Measurements from ENCODE around the gene PPIL6.

The PPIL6 gene

DNA sequence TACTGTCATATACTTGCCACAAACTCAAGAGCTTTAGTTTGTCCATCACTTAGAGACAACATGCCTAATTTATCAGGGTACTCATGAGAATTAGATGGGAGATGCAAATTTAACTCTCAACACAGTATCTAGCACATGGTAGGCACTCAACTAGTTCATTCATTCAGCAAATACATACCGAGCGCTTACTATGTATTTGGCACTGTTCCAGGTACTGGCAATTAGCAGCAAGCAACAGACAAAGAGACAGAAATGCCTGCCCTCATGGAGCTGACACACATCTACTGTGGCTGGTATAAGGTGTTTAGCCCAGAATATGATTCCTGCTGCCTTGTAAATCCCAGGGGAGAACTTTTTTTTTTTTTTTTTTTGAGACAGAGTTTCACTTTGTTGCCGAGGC is 10.4 kb upstream of the PPIL6 start:
- in situ Hi-C loops (cut with HindIII; ENCODE audit: low sequenced_read_pairs), result loop anchor here (5.0 kb wide), 1 partner anchor 42 kb away; no protein-coding TSS in a partner anchor

DNA sequence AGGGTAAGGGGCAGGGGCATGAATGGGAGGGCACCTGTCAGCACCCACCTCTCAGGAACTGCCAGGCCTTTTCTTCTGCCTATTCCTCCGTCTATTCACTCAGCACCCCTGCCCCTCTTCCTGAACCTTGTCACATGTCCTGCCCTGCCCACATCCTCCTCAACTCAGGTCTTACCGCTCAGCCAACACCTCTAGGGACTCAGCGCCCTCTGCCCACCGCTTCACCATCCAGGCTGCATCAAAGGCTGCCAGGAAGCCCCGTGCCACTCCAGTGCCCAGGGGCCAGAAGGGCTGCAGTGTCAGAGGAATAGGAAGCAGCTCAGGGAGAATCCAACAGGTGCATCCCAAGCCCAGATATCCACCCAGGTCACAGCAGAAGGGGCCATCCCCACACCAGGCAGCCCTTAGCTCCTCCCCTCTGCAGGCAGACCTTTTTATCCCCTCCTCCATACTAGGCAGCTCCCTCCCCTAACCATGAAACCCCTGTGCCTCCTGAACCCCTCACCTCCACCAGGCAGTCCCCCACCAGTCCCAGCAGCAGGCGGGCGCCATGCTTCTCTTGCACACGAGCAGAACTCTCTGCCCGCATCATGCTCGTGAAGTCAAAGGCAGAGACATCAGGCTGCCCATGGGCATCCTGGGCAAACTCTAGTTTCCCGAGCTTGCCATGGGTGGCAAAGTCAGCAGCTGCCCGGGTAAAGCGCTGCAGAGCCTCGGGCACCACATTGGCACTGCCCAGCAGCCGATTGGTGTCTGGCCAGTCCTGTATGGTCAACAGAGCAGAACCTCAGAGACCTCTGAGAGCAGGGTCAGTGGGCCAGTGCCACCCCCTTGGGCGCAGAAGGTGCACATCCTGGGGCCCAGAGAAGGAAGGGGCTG is 9.6 kb upstream of the PPIL6 start:
- in situ Hi-C loops (cut with HindIII; ENCODE audit: low sequenced_read_pairs), result loop anchor here (5.0 kb wide), 1 partner anchor 42 kb away; no protein-coding TSS in a partner anchor

DNA sequence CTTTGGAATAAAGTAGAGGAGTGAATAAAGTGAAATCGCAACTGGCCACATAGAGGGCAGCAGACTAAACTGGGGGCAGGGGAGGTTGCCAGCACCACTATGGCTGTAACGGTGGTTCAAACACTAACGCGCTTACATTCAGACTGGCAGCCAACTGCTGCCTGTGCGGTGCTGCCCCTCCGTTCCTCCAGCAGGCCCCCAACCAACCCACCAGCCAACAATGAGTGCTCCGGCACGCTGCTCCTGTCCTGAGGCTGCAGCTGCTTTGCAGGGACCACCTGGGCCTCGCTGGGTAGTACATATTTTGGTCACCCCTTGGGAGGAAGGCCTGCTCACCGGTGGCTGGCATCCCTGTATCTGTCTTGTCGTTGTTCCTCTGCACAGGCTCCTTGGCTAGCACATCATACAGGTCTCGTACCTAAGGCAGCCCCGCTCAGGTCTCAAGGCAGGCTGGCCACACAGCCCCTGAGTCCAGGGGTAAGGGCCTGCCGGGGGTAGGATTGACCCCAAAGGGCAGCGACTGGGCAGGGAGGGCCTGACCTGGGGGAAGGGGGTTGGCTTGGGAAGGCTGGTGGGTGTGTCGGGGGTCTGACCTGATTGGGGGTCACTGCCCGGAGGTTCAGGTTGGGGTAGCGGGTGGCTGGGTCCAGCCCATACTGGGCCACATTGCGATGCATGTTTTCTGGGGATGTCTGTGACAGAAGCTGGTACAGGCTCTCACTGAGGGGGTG is 8.8 kb upstream of the PPIL6 start:
- in situ Hi-C loops (cut with HindIII; ENCODE audit: low sequenced_read_pairs), result no loop called here

DNA sequence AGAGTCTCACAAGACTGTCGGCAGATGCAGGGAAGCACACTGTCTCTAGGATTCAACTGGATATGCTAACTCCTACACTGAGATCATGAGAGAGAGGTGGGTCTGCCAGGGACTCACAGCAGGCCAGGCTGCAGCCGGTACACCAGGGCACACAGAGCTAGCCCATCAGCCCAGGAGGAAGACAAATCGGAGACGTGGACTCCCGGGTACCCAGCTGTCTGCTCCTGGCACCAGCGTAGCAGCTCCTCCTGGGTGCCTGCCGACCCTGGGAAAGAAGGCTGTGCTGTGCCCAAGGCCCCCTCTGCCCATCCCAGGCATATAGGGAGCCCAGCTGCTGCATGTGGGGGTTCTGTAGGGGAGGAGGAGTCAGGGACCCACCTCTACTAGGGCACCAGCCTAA is 8.2 kb upstream of the PPIL6 start:
- in situ Hi-C loops (cut with HindIII; ENCODE audit: low sequenced_read_pairs), result no loop called here

DNA sequence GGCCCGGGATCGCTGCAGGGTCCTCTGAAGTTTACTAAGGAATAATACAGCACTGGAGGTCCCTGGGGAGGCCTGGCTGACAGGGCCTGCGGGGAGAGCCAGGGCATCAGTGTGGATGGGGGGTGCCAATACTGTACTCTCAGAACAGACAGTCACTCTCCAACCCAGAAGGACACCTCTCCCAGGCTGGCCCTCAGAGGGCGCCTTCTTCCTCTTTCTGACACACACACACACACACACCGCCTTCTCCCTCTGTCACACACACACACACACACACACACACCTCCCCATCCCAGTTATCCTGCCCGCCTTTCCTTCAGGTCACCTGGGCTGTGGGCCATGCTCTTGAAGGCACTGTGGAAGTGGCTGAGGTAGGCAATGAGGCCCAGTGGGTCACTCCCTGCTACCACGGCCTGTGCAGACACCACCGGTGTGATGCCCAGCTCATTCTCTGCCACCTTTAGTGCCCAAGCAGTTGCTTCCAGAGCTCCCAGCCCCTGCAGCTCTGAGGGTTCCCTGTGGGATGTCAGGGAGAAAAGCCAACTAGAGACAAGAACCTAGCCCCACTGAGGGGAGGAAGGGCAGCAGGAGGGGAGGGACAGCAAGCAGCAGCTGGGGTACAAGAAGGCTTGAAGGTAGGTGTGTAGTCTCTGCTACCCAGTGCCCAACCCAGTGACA is 7.6 kb upstream of the PPIL6 start:
- in situ Hi-C loops (cut with HindIII; ENCODE audit: low sequenced_read_pairs), result no loop called here

DNA sequence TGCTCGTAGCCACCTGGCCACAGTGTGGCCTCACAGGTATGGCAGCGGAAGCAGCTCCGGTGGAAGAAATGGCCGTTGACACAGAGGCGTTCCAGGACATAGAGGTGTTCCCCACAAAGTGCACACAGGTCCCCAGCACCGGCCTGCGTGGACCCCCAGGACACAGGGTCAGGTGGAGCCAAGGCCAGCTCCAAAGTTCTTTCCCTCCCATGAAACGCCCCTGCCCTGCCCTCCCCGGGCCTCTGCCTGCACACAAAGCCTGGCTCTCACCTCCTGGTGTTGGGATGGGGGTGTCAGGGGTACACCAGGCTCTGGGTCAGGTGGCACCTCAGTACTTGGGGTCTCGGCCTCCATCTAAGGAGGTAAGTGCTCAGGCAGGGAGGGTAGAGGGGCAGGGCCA is 6.7 kb upstream of the PPIL6 start:
- in situ Hi-C loops (cut with HindIII; ENCODE audit: low sequenced_read_pairs), result no loop called here

DNA sequence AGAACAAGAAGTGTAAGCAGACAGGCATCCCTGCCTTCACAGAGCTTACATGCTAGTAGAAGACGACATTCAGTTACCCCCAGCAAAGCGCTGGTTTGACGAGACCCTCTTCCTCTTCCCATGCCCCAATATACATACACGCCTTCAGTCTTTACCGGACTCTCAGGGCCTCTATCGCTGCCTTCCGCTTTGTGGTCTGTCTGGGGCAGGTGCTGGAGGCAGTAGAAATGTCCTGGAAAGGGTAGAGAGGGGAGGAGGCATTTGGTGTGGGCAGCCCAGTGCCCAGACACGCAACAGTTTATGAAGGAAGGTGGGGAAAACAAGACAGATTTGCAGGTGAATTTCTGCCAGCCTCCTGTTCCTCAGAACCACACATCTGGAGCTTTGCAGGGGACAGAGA is 6.1 kb upstream of the PPIL6 start:
- in situ Hi-C loops (cut with HindIII; ENCODE audit: low sequenced_read_pairs), result no loop called here

DNA sequence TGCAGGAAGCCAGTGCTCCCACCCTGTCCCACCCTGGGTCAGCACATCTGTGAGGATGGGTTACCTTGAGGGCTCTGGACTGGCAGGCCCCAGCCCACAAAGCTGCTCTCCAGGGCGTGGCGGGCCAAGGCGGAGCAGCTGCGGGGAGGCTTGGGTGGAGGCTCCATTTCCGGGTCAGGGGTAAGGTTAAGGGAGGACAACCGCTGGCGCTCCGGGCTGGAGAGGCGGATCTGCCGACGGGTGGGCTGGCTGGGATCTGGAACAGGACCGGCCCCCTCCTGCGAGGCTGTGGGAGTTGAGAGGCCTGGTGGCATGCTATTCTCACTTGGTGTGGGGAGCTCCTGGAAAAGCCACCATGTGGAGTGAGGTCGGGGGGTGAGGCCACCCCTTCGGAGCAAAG is 5.6 kb upstream of the PPIL6 start:
- in situ Hi-C loops (cut with HindIII; ENCODE audit: low sequenced_read_pairs), result no loop called here

DNA sequence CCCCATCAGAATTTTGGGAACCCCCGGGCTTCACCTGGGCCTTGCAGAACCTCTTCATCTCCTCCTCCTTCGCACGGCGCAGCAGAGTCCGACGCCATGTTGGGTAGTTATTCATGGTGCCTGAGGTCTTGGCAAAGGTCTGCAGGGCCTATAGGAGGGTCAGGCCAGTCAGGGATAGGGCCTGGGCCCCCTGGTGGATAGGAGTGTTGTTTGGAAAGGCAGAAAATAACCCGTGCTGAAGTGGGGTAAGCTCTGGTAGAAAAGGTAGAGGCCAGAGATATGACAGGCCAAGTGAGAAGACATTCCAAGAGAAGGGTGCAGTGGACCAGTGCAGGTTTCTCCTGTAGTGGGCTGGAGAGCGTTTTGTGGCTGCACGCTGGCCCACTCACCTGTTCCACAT is 5.0 kb upstream of the PPIL6 start:
- in situ Hi-C loops (cut with HindIII; ENCODE audit: low sequenced_read_pairs), result no loop called here

DNA sequence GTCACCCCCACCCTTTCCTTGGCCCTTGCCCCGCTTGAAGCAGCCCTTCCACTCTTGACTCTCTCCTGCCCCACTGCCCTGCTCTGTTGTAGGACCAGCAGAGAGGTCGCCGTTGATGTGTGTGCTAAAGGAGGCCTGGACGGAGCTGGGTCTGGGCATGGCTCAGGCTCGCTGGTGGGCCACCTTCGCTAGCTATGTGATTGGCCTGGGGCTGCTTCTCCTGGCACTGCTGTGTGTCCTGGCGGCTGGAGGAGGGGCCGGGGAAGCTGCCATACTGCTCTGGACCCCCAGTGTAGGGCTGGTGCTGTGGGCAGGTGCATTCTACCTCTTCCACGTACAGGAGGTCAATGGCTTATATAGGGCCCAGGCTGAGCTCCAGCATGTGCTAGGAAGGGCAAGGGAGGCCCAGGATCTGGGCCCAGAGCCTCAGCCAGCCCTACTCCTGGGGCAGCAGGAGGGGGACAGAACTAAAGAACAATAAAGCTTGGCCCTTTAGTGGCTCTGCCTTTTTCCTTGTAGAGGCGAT is 3.1 kb upstream of the PPIL6 start:
- in situ Hi-C loops (cut with HindIII; ENCODE audit: low sequenced_read_pairs), result loop anchor here (5.0 kb wide), 1 partner anchor 84 kb away; no protein-coding TSS in a partner anchor

DNA sequence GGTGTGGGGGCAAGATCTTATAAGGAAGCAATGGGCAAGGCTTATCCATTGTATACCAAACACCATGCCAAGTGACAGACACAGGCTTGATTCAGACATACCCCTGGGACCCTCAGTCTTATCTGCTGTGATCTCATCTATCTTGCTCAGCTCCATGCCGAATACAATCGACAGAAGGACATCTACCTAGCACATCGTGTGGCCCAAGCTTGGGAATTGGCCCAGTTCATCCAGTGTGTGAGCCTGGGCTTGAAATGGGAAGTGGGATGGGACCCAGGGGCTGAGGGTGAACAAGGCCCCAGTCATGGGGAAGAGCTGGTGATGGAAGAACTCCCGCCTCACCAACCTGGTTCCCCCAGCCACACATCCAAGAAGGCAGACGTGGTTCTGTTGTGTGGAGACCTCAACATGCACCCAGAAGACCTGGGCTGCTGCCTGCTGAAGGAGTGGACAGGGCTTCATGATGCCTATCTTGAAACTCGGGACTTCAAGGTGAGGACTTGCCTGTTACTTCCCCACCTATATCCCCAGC is 2.0 kb upstream of the PPIL6 start:
- in situ Hi-C loops (cut with HindIII; ENCODE audit: low sequenced_read_pairs), result loop anchor here (5.0 kb wide), 1 partner anchor 85 kb away; no protein-coding TSS in a partner anchor

DNA sequence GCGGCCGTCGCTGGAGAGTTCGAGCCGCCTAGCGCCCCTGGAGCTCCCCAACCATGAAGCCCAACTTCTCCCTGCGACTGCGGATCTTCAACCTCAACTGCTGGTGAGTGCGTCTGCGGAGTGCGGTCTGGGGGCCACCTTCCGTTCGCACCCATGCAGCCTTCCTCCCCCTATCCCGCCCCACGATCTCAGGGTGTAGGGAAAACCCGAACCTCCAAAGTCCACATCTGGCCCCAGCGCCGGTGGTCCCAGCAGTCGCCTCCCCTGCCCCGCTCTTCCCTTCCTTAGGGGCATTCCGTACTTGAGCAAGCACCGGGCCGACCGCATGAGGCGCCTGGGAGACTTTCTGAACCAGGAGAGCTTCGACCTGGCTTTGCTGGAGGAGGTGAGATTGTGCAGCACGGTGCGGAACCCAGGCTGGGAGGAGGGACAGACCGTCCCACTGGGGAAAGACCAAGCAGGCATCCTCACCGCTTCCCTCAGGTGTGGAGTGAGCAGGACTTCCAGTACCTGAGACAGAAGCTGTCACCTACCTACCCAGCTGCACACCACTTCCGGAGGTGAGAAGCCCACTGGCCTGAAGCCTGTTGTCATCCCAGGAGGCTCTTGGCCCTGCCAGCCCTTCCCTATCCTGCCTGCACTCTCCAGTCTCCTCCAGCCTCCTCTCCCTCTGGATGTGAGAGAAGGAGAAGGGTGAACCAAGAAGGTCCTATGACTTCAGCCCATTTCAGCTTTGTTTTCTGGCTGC is 815 bp upstream of the PPIL6 start:
- in situ Hi-C loops (cut with HindIII; ENCODE audit: low sequenced_read_pairs), result loop anchor here (5.0 kb wide), 1 partner anchor 86 kb away; no protein-coding TSS in a partner anchor

DNA sequence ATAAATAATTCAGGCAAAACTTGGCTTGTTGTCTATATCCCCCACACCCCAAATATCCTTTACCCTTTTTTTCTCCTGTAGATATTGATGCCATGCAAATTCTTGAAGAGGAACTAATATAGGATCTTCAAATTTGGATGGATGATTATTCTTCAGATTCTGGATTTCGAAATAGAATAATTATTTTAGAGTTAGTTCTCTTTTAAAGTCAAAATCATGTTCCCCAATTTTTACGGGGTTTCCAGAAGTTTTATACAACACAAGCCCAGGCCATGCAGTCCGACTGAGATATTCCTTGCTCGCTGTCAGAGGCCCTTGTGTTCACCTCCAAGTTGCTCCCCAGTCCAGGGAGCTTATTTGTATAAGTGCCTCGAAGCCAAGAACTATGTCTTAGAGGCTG is 4.4 kb downstream of the PPIL6 start:
- in situ Hi-C loops (cut with HindIII; ENCODE audit: low sequenced_read_pairs), result no loop called here

DNA sequence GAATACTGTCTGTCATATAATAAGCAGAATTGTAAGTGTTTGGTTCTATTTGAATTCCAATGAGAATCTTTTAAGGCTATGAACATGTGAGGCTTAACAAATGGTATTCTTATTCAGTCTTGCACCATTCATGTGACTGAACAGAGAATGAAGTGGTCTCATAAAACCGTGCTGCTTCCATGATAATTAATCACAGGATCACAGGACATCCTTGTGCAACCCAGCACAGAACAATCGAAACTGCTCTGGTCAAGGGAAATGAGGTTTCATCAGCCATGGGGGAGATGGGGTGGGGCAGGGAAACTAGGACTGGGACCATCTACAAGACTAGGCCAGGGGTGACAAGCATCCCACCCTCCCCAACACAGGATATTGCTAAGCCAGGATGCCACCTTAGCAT is 6.0 kb downstream of the PPIL6 start:
- in situ Hi-C loops (cut with HindIII; ENCODE audit: low sequenced_read_pairs), result no loop called here

DNA sequence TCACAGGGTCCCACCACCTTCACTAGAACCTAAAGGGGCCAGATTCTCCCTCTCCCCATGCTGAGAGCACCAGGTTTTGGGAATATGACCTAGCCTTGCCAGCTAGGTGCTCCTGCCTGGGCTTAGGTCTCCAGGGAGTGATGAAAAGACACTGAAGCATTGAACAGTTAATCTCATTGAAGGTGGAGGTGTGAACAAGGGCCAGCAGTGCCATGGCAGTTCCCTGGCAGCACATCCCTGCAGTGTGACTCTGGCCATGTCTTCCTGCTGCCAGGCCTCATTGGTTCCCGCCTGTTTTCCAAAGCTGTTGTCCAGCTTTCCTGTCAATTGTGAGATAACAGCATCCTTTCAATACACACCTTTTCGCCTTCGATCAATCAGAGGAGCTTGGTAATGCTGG is 10.9 kb downstream of the PPIL6 start:
- in situ Hi-C loops (cut with HindIII; ENCODE audit: low sequenced_read_pairs), result no loop called here

DNA sequence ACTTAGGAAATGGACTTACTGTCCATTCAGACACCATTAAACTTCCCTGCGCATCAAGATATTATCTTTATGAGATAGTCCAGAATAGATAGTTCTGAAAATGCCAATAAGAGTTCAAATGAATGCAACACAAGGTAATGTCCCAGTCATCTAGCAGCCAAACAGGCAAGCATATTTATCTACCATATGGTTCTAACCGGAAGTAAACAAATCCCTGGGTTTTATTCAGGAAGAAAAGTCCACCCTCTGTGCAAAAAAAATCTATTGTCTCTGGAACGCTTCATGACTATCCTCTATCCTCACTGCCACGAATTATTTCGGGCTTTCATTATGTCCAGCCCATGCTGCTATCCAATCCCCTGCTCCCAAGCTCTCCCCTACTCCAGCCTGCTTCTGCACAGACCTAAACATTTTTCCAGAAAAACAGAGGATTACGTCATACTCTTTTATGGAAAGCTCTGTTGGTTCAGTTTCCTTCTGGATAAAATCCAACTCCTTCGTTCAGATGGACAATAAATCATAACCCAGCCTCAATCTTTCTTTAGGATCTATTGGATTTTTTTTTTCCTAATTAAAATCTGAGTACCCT is 11.4 kb downstream of the PPIL6 start:
- in situ Hi-C loops (cut with HindIII; ENCODE audit: low sequenced_read_pairs), result no loop called here

DNA sequence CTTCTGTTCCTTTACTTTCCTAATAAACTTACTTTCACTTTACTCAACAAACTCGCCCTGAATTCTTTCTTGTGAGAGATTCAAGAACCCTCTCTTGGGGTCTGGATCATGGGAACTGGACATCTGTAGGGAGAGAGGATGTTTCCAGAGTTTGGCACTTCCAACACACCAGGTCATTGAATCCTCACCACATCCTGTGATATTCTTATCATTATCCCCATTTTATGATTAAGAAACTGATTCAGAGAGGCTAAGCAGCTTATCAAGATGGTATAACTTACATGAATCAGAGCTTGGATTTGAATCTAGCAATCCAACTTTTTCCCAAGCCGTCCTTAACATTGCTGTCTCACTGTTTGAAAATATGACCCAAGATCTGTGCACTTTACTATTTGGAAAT is 15.5 kb downstream of the PPIL6 start:
- in situ Hi-C loops (cut with HindIII; ENCODE audit: low sequenced_read_pairs), result no loop called here

DNA sequence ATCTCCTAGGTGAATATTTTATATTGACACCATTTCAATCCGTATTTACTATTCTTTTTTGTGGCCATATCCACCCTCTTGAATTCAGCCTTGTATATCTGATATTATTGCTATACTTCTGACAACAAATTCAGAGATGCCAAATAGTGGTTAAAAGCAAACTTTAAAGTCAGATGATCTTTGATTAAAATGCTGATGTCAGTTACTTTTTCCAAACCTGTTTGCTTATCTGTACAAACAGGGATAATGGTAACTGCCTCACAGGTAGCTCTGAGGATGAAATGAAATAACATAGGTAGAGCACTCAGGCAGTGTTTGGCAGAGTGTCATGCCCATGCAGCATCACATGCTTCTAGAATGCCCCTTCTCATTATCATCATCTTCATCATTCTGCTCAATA is 19.2 kb downstream of the PPIL6 start:
- in situ Hi-C loops (cut with HindIII; ENCODE audit: low sequenced_read_pairs), result no loop called here

DNA sequence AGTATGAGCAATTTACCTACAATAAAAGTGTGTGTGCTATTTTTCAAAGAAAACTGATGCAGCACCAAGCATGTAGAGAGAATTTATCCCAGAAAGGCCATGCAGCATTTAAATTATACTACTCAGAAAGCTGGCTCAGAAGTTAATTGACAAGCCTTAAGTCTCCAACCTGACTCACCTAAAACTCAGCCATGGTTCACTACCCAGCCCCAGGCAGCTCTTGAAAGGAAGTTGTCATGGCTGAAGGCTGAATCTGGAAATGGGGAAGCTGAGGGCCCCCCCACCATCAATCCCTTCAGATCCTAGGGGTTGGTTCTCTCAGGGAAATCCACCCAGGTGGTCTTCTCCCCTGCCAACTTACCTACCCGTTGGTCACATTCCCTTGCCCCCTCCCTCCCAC is 19.7 kb downstream of the PPIL6 start:
- in situ Hi-C loops (cut with HindIII; ENCODE audit: low sequenced_read_pairs), result no loop called here

DNA sequence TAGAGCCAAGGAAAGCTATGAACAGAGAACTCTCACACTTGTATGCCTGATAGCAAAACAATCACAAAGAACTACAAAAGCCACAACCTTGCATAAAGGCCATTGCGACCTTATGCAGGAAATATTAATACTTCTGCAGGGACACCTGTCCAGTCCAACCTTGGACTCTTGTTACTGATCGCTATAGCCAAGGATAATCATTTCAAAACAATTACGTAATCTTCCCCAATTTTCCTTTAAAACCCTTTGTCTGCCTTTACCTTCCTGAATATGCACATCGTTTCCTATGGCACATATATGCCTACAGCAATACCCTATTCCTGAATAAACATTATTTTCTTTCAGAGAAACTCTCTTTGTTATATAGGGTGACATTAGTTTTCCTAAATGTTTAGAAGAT is 22.8 kb downstream of the PPIL6 start:
- in situ Hi-C loops (cut with HindIII; ENCODE audit: low sequenced_read_pairs), result no loop called here

Data from endothelial cell of hepatic sinusoid (primary cell).